ENCODE data around the gene DOCK11. TPM values are rescaled to one million over a fixed set of nuclear protein-coding genes. Genes with fewer than 3 reads are reported as not detected.

The DOCK11 gene
- polyA plus RNA-seq, 1 of the 3 experiments (the other 2 are of a cell fraction) = 34.8 TPM

- Histone ChIP-seq H3F3A (replicated peaks; ENCODE audit: insufficient read depth) (no peaks in the 10 kb centered on the region), H3K9ac (no peak overlapping the region), H3K9me2 (no peaks in the 10 kb centered on the region), H3K4me1 (ENCODE audit: control insufficient read depth in 1 of 2, insufficient read depth in 2 of 2, low read depth in 1 of 2, low read length in 1 of 2) (no peaks in the 10 kb centered on the region), H3K79me2 (ENCODE audit: insufficient read depth) (peaks cover 33% of the 10 kb centered on the region), H2AFZ (ENCODE audit: low read depth) (no peak overlapping the region), H3K36me3 (replicated peaks in 1 of 2; ENCODE audit: control insufficient read depth in 1 of 2, insufficient read depth in 2 of 2, low read length in 1 of 2) (no peaks in the 10 kb centered on the region), H3K4me2 (no peak overlapping the region), H3K27ac (ENCODE audit: low read depth in 2 of 2, low read length in 1 of 2) (no peak overlapping the region), H3K4me3 (ENCODE audit: low read depth in 2 of 2, low read length in 1 of 2) (no peak overlapping the region), H3K9me3 (no peaks in the 10 kb centered on the region), H4K20me1 (ENCODE audit: insufficient read depth) (no peaks in the 10 kb centered on the region; the same call in 1 of the 2 replicates), H3K27me3 (ENCODE audit: insufficient read depth) (no peaks in the 10 kb centered on the region; the same call in 1 of the 2 replicates)
- no peak for DNase-seq
- TF ChIP-seq RCOR1 (IDR thresholded peaks at IDR 0.05; ENCODE audit: low read length) (no peak), ELF1 (IDR thresholded peaks at IDR 0.05) (no peak), TAF1 (IDR thresholded peaks at IDR 0.05; ENCODE audit: borderline replicate concordance, low read depth, low read length) (no peak), RXRA (IDR thresholded peaks at IDR 0.05; ENCODE audit: borderline replicate concordance, low read depth) (no peak), SMC3 (IDR thresholded peaks at IDR 0.05; ENCODE audit: low read depth, low read length) (no peak), JUND (IDR thresholded peaks at IDR 0.05) (no peak), NFIC (IDR thresholded peaks at IDR 0.05; ENCODE audit: borderline replicate concordance) (no peak), GABPA (IDR thresholded peaks at IDR 0.05; ENCODE audit: low read depth) (no peak), POLR2AphosphoS5 (IDR thresholded peaks at IDR 0.05; ENCODE audit: low read depth, low read length) (no peak), YY1 (IDR thresholded peaks at IDR 0.05; ENCODE audit: low read depth) (no peak), RFX5 (IDR thresholded peaks at IDR 0.05; ENCODE audit: low read length) (no peak), TCF12 (IDR thresholded peaks at IDR 0.05) (no peak), SIN3A (IDR thresholded peaks at IDR 0.05; ENCODE audit: borderline replicate concordance, low read depth, low read length) (no peak), RAD21 (IDR thresholded peaks at IDR 0.05; ENCODE audit: low read length) (no peak), CHD2 (IDR thresholded peaks at IDR 0.05; ENCODE audit: low read length, partially characterized antibody) (no peak), EP300 (IDR thresholded peaks at IDR 0.05; ENCODE audit: borderline replicate concordance in 1 of 2, low read depth in 1 of 2, low read length in 1 of 2) (no peak), GATA2 (CRISPR knock-in tag; IDR thresholded peaks at IDR 0.05) (no peak)
- TF ChIP-seq, protein P1, sequence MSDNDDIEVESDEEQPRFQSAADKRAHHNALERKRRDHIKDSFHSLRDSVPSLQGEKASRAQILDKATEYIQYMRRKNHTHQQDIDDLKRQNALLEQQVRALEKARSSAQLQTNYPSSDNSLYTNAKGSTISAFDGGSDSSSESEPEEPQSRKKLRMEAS (IDR thresholded peaks at IDR 0.05; ENCODE audit: low read depth) = no peak
- CTCF ChIA-PET = no interaction called here
- WGBS (ENCODE audit: low lambda C conversion rate) = 45% methylated on average over 6 of the region's 6 CpGs
- POLR2A ChIA-PET = no interaction called here
Measured at GRCh38 chrX:118502161-118502789, 6.7 kb downstream of the DOCK11 start.

- ChIA-PET POLR2A (no interaction called here), CTCF (no interaction called here)
- Histone ChIP-seq H3K9me2 (no peaks in the 10 kb centered on the region), H3K9ac (no peak overlapping the region), H3K4me1 (ENCODE audit: control insufficient read depth in 1 of 2, insufficient read depth in 2 of 2, low read depth in 1 of 2, low read length in 1 of 2) (no peaks in the 10 kb centered on the region), H3K4me2 (no peak overlapping the region), H2AFZ (ENCODE audit: low read depth) (no peak overlapping the region), H3K79me2 (ENCODE audit: insufficient read depth) (peaks cover 22% of the 10 kb centered on the region), H3K27me3 (ENCODE audit: insufficient read depth) (no peaks in the 10 kb centered on the region; the same call in 1 of the 2 replicates), H3K4me3 (ENCODE audit: low read depth in 2 of 2, low read length in 1 of 2) (no peak overlapping the region), H4K20me1 (ENCODE audit: insufficient read depth) (peaks cover 4% of the 10 kb centered on the region; the same call in 1 of the 2 replicates), H3K27ac (ENCODE audit: low read depth in 2 of 2, low read length in 1 of 2) (no peak overlapping the region), H3F3A (replicated peaks; ENCODE audit: insufficient read depth) (no peaks in the 10 kb centered on the region), H3K9me3 (no peaks in the 10 kb centered on the region), H3K36me3 (replicated peaks in 1 of 2; ENCODE audit: control insufficient read depth in 1 of 2, insufficient read depth in 2 of 2, low read length in 1 of 2) (no peaks in the 10 kb centered on the region)
- TF ChIP-seq RAD21 (IDR thresholded peaks at IDR 0.05; ENCODE audit: low read length) = no peak
- no peak for TF ChIP-seq FOXM1 (IDR thresholded peaks at IDR 0.05; ENCODE audit: low read depth)
- TF ChIP-seq USF1 (IDR thresholded peaks at IDR 0.05; ENCODE audit: borderline replicate concordance, low read depth) = no peak
- TF ChIP-seq GABPA (IDR thresholded peaks at IDR 0.05; ENCODE audit: low read depth) = no peak
- TF ChIP-seq, protein P2, sequence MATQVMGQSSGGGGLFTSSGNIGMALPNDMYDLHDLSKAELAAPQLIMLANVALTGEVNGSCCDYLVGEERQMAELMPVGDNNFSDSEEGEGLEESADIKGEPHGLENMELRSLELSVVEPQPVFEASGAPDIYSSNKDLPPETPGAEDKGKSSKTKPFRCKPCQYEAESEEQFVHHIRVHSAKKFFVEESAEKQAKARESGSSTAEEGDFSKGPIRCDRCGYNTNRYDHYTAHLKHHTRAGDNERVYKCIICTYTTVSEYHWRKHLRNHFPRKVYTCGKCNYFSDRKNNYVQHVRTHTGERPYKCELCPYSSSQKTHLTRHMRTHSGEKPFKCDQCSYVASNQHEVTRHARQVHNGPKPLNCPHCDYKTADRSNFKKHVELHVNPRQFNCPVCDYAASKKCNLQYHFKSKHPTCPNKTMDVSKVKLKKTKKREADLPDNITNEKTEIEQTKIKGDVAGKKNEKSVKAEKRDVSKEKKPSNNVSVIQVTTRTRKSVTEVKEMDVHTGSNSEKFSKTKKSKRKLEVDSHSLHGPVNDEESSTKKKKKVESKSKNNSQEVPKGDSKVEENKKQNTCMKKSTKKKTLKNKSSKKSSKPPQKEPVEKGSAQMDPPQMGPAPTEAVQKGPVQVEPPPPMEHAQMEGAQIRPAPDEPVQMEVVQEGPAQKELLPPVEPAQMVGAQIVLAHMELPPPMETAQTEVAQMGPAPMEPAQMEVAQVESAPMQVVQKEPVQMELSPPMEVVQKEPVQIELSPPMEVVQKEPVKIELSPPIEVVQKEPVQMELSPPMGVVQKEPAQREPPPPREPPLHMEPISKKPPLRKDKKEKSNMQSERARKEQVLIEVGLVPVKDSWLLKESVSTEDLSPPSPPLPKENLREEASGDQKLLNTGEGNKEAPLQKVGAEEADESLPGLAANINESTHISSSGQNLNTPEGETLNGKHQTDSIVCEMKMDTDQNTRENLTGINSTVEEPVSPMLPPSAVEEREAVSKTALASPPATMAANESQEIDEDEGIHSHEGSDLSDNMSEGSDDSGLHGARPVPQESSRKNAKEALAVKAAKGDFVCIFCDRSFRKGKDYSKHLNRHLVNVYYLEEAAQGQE (IDR thresholded peaks at IDR 0.05; ENCODE audit: low read depth, low read length) = no peak
- no peak for TF ChIP-seq TAF1 (IDR thresholded peaks at IDR 0.05; ENCODE audit: borderline replicate concordance, low read depth, low read length)
- TF ChIP-seq RFX5 (IDR thresholded peaks at IDR 0.05; ENCODE audit: low read length) = no peak
- TF ChIP-seq MXI1 (IDR thresholded peaks at IDR 0.05; ENCODE audit: low read depth, low read length) = no peak
- TF ChIP-seq SIN3A (IDR thresholded peaks at IDR 0.05; ENCODE audit: borderline replicate concordance, low read depth, low read length) = no peak
- no peak for TF ChIP-seq ELF1 (IDR thresholded peaks at IDR 0.05)
- no peak for TF ChIP-seq YY1 (IDR thresholded peaks at IDR 0.05; ENCODE audit: low read depth)
- no peak for TF ChIP-seq CHD2 (IDR thresholded peaks at IDR 0.05; ENCODE audit: low read length, partially characterized antibody)
- 54% methylated on average over 7 of the region's 7 CpGs for WGBS (ENCODE audit: low lambda C conversion rate)
- no peak for DNase-seq
Measured at GRCh38 chrX:118503260-118504041, 7.8 kb downstream of the DOCK11 start.
